ENCODE measurements around the gene ASAP2. TPM values are rescaled to one million over a fixed set of nuclear protein-coding genes. Genes with fewer than 3 reads are reported as not detected.

The ASAP2 gene
- total RNA-seq, 1 experiment from 2014 or later = 12.6 TPM

DNA sequence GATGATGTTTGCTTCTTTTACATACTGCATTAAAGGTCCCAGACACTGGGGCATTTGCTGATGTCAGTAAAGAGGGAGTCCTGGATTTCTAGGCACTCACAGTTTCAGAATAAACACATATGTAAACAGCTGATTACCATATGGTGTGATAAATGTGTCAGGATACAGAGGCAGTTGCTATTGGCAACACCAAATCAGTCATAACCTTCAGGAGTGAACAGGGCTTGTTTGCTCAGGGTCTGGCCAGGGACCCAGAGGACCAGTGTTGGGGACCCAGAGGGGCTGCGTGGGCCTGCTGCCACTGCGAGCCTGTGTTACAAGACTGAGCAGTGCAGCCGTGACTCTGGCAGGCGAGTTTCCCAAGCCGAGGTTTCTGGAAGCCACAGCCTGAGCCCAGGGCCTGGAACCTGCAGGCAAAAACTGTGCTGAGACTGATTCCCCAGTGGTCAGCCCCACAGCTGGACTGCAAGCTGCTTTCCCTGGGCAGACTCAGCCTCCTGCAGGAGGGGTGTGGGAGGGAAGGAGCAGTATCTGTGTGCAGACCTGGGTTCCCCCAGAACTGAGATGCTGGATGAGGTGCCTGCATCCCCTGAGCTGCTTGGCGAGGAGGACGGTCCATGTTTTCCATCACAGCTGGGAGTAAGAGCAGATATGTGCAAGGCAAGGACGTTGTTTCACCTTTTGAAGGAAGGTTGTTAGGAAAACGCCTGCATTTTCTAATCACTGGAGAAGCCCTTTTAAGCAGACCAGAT, 23.6 kb downstream of the ASAP2 start:
- Histone ChIP-seq H3K27ac (ENCODE audit: insufficient read length, low read depth, low read length) (no peak overlapping the region), H2BK20ac (ENCODE audit: low read depth, low read length, poor library complexity, severe bottlenecking) (no peak overlapping the region), H4K20me1 (ENCODE audit: control insufficient read depth, insufficient read depth, insufficient read length) (no peaks in the 10 kb centered on the region), H3K23ac (ENCODE audit: insufficient read length, low read depth, low read length) (no peak overlapping the region), H3K23me2 (ENCODE audit: insufficient read length, low read depth, low read length, poor library complexity, severe bottlenecking) (no peaks in the 10 kb centered on the region), H3T11ph (ENCODE audit: low read length) (no peak overlapping the region), H4K8ac (replicated peaks; ENCODE audit: insufficient read length, low read depth, low read length) (no peak overlapping the region), H3K9ac (ENCODE audit: extremely low read depth, insufficient read length, low read length) (no peak overlapping the region), H2AFZ (ENCODE audit: low read length) (no peak overlapping the region), H3K4me1 (ENCODE audit: insufficient read depth, low read length) (no peaks in the 10 kb centered on the region; the same call in 1 of the 2 replicates), H3K27me3 (ENCODE audit: insufficient read depth, low read length) (no peaks in the 10 kb centered on the region), H2BK5ac (ENCODE audit: insufficient read length, low read length) (no peak overlapping the region), H2BK15ac (ENCODE audit: low read depth, low read length) (no peak overlapping the region), H3K14ac (ENCODE audit: insufficient read depth, low read length) (no peak overlapping the region; the same call in 1 of the 2 replicates), H3K4ac (ENCODE audit: low read depth, low read length) (no peak overlapping the region), H3K18ac (ENCODE audit: insufficient read length, low read depth, low read length) (no peak overlapping the region), H2BK120ac (ENCODE audit: low read depth, low read length, poor library complexity, severe bottlenecking) (no peak overlapping the region), H3K79me2 (ENCODE audit: insufficient read depth, low read length) (0 out of 2 replicates have a peak, but pooled peaks cover 2% of the 10 kb centered on the region), H3K9me3 (ENCODE audit: control insufficient read depth, low read depth, low read length) (no peaks in the 10 kb centered on the region), H4K5ac (ENCODE audit: insufficient read length, low read depth, low read length) (no peak overlapping the region), H3K4me2 (ENCODE audit: insufficient read depth, insufficient read length, low read length) (no peak overlapping the region), H2AK5ac (ENCODE audit: insufficient read length, low read length) (no peak overlapping the region), H3K79me1 (ENCODE audit: insufficient read depth, low read depth, low read length, poor library complexity, severe bottlenecking) (no peaks in the 10 kb centered on the region), H2BK12ac (ENCODE audit: insufficient read length, low read depth, low read length) (no peak overlapping the region), H4K91ac (ENCODE audit: insufficient read length, low read depth, low read length) (no peak overlapping the region), H3K56ac (ENCODE audit: insufficient read length, low read depth, low read length) (no peak overlapping the region)
- Mint-ChIP-seq H3K4me3 (no peak overlapping the region), H3K27ac (no peak overlapping the region; a peak in 1 of 7 replicates), H3K9me3 (no peaks in the 10 kb centered on the region), H3K4me1 (peaks cover 47 to 55% of the 10 kb centered on the region in 2 experiments), H3K36me3 (ENCODE audit: insufficient read depth in 1 of 3, low read depth in 3 of 3) (no peaks in the 10 kb centered on the region), H3K27me3 (ENCODE audit: low read depth) (no peaks in the 10 kb centered on the region)
- DNase-seq = no peak
- no peak for TF ChIP-seq CTCF (conservative IDR thresholded peaks at IDR 0.05)
- WGBS (ENCODE audit: extremely low coverage, insufficient read length, low lambda C conversion rate) = no CpG with 5 or more reads among the region's 9 CpGs

All from H9 (cell line).